ENCODE data around the gene PTPRN2. TPM values are rescaled to one million over a fixed set of nuclear protein-coding genes. Genes with fewer than 3 reads are reported as not detected.

Gene PTPRN2
- total and polyA plus RNA-seq, 2 of the 8 experiments (the other 6 are each of a cell fraction or from before 2014, with no cell fraction given): 2.6 to 4.5 TPM

GRCh38 chr7:158061884-158062656 lies 525.6 kb downstream of the PTPRN2 start (continued):
- TF ChIP-seq CHD7 (IDR thresholded peaks at IDR 0.05; ENCODE audit: insufficient replicate concordance, low read length) (no peak), ATF3 (IDR thresholded peaks at IDR 0.05; ENCODE audit: insufficient read depth, low read depth, low read length) (no peak), HDAC2 (IDR thresholded peaks at IDR 0.05; ENCODE audit: borderline replicate concordance in 1 of 2, low read depth in 2 of 2, low read length in 2 of 2) (no peak), JUND (IDR thresholded peaks at IDR 0.05; ENCODE audit: low read length) (no peak), RAD21 (IDR thresholded peaks at IDR 0.05 in 1 of 2, conservative IDR thresholded peaks at IDR 0.05 in 1 of 2; ENCODE audit: low read depth in 2 of 2, low read length in 2 of 2) (no peak), SP2 (IDR thresholded peaks at IDR 0.05; ENCODE audit: low read length) (no peak), NANOG (IDR thresholded peaks at IDR 0.05; ENCODE audit: insufficient read depth, low read depth, low read length, poor library complexity, severe bottlenecking) (no peak), SIRT6 (IDR thresholded peaks at IDR 0.05; ENCODE audit: low read length) (no peak), SUZ12 (IDR thresholded peaks at IDR 0.05; ENCODE audit: low read length) (no peak)

Measured in H1 (cell line).